NCI-H2029 (cell line): ENCODE data around the gene BRD8.

ENCODE experiments used
- DNase-seq: peaks from one replicate; lab custom pipeline; 2025; lab: John Stamatoyannopoulos, UW

Gene BRD8

GRCh38 chr5:138096997-138097828, 81.2 kb downstream of the BRD8 start:
- no peak for DNase-seq

GRCh38 chr5:138096363-138096762, 82.1 kb downstream of the BRD8 start:
- no peak for DNase-seq

DNA sequence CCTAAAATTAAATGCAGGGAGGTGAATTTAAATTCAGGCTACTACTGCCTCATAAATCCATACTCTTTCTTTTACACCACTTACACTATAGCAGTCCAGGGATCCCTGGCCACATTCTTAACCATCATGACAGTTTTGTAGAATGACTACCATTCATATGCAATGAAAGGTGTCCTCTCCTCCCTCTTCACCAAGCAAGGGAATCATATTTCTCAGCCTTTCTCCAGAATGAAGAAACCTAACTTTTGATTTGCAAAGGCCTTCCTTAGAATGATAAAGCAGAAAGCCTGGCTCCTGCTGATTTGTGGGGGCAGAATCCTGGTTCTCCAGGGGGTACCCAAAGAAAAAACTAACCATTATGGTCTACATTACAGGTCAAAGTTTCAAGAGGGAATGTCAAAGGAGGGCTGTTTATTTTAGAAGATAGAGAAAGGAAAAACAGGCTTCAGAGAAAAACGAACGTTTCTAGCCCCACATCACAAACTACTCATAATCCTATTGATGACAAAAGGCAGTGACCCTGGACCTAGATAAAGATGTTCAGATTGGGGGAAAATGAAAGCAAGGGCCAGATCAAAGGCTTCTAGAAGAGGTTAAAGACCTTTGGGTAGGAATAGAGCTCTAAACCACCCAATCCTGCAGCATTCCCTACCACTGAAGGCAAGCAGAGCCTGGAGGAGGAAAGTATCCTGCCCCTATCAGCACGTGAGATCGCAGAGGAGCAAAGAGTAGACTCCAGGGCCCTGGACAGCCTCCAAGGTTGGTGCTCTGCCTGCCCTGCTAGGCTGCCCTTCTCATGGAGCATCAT, 83.1 kb downstream of the BRD8 start:
- DNase-seq = no peak

GRCh38 chr5:138093036-138093435, 85.4 kb downstream of the BRD8 start:
- no peak for DNase-seq

DNA sequence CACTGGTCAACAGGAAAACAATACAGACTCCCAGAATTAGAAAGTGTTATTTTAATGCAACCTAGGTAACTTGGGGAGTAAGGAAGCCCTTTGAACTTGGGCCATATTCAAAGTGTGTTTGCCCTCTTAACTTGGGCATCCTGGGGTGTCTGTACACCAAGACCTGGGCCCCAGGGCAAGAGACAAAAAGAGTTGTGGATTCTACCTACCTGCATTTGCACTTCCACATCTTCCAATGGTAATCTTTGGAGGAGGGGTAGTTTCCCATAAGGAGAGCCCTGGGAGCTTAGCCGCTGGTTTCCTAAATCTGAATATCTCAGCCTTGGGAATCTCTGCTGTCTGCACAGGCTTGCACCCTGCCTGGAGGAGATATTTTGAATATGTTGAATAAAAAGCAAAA, 86.1 kb downstream of the BRD8 start:
- DNase-seq = no peak

- DNase-seq = no peak
Observed at GRCh38 chr5:138091685-138092084, 86.7 kb downstream of the BRD8 start.
